Measurements from ENCODE around the gene DNAAF2. TPM values are rescaled to one million over a fixed set of nuclear protein-coding genes. Genes with fewer than 3 reads are reported as not detected.

Gene DNAAF2
- total RNA-seq, 1 experiment from 2014 or later: 13.7 TPM

DNA sequence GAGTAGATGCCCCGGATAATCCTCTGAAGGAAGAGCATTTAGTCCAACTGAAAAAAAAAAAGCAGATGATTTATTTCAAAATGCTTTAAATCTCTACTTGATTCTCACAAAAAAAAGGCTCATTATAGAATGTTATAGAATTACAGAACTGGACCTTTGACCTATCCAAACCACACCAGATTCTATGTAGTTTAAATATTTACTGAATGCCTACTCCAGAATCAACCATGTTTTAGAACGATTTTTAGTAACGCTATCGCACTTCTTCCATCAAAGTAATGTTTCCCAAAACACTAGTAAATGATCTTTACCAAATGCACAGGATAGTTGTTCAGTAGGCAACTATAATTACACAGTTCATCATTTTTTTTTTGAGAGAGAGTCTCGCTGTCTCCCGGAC is 51.4 kb downstream of the DNAAF2 start:
- H3K9me3 ChIP-seq (ENCODE audit: low read depth, low read length, poor library complexity, severe bottlenecking): no peaks in the 10 kb centered on the region
- intact Hi-C loops (cut with micrococcal nuclease; ENCODE audit: unreplicated experiment): no loop called here
- peak overlapping the region; percentile 76 for H3K4me3 ChIP-seq (ENCODE audit: low read depth, low read length, poor library complexity, severe bottlenecking)
- peaks cover 33% of the 10 kb centered on the region for H3K36me3 ChIP-seq (ENCODE audit: insufficient read depth, low read length, poor library complexity, severe bottlenecking)
- no peaks in the 10 kb centered on the region for H3K27me3 ChIP-seq (replicated peaks; ENCODE audit: insufficient read depth, low read depth, low read length, poor library complexity)
- no peak for TF ChIP-seq EZH2 (IDR thresholded peaks at IDR 0.05; ENCODE audit: borderline replicate concordance, low read depth, low read length, poor library complexity, severe bottlenecking)
- TF ChIP-seq, protein P1, sequence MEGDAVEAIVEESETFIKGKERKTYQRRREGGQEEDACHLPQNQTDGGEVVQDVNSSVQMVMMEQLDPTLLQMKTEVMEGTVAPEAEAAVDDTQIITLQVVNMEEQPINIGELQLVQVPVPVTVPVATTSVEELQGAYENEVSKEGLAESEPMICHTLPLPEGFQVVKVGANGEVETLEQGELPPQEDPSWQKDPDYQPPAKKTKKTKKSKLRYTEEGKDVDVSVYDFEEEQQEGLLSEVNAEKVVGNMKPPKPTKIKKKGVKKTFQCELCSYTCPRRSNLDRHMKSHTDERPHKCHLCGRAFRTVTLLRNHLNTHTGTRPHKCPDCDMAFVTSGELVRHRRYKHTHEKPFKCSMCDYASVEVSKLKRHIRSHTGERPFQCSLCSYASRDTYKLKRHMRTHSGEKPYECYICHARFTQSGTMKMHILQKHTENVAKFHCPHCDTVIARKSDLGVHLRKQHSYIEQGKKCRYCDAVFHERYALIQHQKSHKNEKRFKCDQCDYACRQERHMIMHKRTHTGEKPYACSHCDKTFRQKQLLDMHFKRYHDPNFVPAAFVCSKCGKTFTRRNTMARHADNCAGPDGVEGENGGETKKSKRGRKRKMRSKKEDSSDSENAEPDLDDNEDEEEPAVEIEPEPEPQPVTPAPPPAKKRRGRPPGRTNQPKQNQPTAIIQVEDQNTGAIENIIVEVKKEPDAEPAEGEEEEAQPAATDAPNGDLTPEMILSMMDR (conservative IDR thresholded peaks at IDR 0.05; ENCODE audit: low read depth, low read length): no peak
- ChIA-PET CTCF (no interaction called here), POLR2A (ENCODE audit: low non-redundant PET) (interaction anchor here (0.6 kb wide), 1 partner anchor 56 kb away, joined by 3 read pairs; no protein-coding TSS in a partner anchor)
- DNase-seq (ENCODE audit: low spot score): no peak
- peaks cover 21% of the 10 kb centered on the region for H3K4me1 ChIP-seq (ENCODE audit: insufficient read depth, low read length, poor library complexity, severe bottlenecking)
- no TSS peak for BruUV-seq (replicated peaks)
- H3K27ac ChIP-seq (ENCODE audit: low read depth, low read length, poor library complexity, severe bottlenecking): peak overlapping the region; percentile 87

DNA sequence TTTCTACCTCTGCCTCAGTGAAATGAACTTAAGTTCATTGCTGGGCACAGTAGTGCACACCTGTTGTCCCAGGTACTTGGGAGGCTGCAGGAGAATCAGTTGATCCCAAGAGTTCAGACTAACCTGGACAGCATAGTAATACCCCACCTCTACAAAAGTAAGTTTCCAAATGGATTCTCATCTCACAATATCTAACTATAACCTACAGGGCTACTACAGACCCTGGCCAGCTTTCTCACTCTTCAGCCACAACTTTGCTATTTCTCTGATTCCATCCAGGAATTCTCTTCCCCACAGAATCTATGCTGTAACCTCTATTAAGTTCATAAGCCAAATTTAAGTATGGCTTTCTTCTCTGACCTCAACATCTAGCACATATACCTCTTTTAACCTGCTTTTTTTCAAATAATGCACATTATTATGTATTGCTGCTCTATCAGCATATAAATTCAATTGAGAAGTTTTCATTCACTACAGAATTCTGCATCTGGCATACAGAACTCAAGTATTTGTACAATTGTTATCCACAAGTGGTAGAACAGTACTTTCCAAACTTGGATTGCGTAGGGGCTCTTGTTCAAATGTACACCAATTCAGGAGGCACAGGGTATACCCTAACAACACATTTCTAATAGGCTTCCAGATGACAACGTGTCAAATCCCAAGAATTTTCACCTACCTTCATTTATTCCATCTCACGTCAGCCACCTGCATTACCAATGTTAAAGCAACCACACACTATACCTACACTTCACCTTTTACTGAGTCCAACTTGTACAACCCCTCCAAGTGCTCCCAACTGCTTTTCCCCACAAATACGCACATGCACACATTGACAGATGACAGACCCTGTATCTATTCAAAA is 52.7 kb downstream of the DNAAF2 start:
- ChIA-PET CTCF (no interaction called here), POLR2A (ENCODE audit: low non-redundant PET) (no interaction called here)
- Histone ChIP-seq H3K27ac (ENCODE audit: low read depth, low read length, poor library complexity, severe bottlenecking) (peak overlapping the region; percentile 4), H3K36me3 (ENCODE audit: insufficient read depth, low read length, poor library complexity, severe bottlenecking) (peaks cover 43% of the 10 kb centered on the region), H3K27me3 (replicated peaks; ENCODE audit: insufficient read depth, low read depth, low read length, poor library complexity) (no peaks in the 10 kb centered on the region), H3K4me3 (ENCODE audit: low read depth, low read length, poor library complexity, severe bottlenecking) (no peak overlapping the region), H3K9me3 (ENCODE audit: low read depth, low read length, poor library complexity, severe bottlenecking) (no peaks in the 10 kb centered on the region), H3K4me1 (ENCODE audit: insufficient read depth, low read length, poor library complexity, severe bottlenecking) (peaks cover 21% of the 10 kb centered on the region)
- DNase-seq (ENCODE audit: low spot score): no peak
- intact Hi-C loops (cut with micrococcal nuclease; ENCODE audit: unreplicated experiment): no loop called here
- TF ChIP-seq, protein P1 (conservative IDR thresholded peaks at IDR 0.05; ENCODE audit: low read depth, low read length): no peak
- TF ChIP-seq EZH2 (IDR thresholded peaks at IDR 0.05; ENCODE audit: borderline replicate concordance, low read depth, low read length, poor library complexity, severe bottlenecking): no peak
- no TSS peak for BruUV-seq (replicated peaks)

DNA sequence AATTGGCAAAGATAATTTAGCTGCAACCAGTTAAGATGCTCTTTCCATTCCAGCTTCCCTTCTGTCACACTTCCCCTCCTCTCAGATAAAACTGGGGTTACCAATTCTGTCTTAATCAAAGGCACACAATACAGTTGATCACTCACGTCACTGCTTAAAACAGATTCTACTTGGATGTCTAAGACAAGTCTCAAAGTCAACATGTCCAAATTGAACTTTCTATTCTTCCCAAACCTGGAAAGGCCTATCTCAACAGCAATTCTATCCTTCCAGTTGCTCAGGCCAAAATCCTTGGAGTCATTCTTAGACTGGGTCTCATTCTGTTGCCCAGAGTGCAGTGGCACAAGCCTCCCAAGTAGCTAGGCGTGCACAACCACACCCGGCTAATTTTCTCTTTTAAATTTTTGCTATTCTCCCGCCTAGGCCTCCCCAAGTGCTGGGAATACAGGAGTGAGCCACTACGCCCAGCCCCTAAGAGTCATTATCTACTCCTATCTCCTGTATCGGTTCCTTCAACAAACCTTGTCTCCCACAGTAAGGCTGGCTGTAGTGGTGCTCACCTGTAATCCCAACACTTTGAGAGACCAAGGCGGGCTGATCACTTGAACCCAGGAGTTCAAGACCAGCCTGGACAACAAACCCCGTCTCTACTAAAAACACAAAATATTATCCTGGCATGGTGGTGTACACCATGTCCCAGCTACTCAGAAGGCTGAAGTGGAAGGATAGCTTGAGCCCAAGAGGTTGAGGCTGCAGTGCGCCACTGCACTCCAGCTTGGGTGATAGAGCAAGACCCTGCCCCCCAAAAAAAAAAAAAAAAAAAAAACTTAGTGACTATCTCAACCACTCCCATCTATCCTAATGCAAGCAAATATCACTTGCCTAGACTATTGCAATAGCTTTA is 53.6 kb downstream of the DNAAF2 start:
- intact Hi-C loops (cut with micrococcal nuclease; ENCODE audit: unreplicated experiment): no loop called here
- Histone ChIP-seq H3K4me1 (ENCODE audit: insufficient read depth, low read length, poor library complexity, severe bottlenecking) (peaks cover 21% of the 10 kb centered on the region), H3K9me3 (ENCODE audit: low read depth, low read length, poor library complexity, severe bottlenecking) (no peaks in the 10 kb centered on the region), H3K27ac (ENCODE audit: low read depth, low read length, poor library complexity, severe bottlenecking) (no peak overlapping the region), H3K4me3 (ENCODE audit: low read depth, low read length, poor library complexity, severe bottlenecking) (no peak overlapping the region), H3K36me3 (ENCODE audit: insufficient read depth, low read length, poor library complexity, severe bottlenecking) (peaks cover 52% of the 10 kb centered on the region), H3K27me3 (replicated peaks; ENCODE audit: insufficient read depth, low read depth, low read length, poor library complexity) (no peaks in the 10 kb centered on the region)
- DNase-seq (ENCODE audit: low spot score): no peak
- POLR2A ChIA-PET (ENCODE audit: low non-redundant PET): no interaction called here
- TF ChIP-seq, protein P1 (conservative IDR thresholded peaks at IDR 0.05; ENCODE audit: low read depth, low read length): no peak
- TF ChIP-seq EZH2 (IDR thresholded peaks at IDR 0.05; ENCODE audit: borderline replicate concordance, low read depth, low read length, poor library complexity, severe bottlenecking): no peak
- CTCF ChIA-PET: no interaction called here
- no TSS peak for BruUV-seq (replicated peaks)

All from A673 (cell line).